ENCODE results near the gene WNT5B.
A peak's percentile ranks its signal among the peaks of the same experiment; 100 is the strongest.

WNT5B gene

DNA sequence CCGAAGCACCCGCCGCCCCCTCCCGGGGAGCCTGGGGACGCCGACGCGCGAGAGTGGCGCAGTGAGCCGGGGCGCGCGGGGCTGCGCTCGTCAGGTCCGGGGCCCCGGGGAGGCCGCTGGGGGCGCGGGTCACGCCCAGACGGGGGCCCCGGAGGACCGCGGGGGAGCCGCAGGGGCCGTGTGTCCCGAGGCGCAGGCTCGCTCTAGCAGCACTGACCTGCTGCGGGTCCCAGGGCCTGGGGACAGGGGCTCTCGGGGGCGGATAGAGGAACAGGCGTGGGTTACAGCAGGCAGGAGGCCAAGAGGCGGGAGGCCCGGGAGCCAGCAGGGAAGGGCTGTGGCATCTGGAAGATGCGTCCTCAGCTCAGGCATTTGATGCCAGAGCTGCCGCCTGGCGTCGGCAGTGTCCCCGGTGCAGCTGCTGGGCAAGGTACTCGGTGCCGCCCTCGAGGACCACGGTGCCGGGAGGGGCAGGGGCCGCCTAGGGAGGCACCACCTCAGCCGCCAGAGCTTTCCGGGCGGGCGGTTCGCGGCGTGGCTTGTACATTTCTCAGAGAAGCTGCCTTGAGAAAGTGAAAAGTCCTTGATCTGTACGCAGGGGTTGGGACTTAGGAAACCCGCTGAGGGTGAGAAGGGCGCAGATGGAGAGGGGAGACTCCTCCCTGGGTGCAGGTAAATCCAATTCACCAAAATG is 1.2 kb downstream of the WNT5B start:
- no peak for DNase-seq (ENCODE audit: low read depth in 2 of 2)

DNA sequence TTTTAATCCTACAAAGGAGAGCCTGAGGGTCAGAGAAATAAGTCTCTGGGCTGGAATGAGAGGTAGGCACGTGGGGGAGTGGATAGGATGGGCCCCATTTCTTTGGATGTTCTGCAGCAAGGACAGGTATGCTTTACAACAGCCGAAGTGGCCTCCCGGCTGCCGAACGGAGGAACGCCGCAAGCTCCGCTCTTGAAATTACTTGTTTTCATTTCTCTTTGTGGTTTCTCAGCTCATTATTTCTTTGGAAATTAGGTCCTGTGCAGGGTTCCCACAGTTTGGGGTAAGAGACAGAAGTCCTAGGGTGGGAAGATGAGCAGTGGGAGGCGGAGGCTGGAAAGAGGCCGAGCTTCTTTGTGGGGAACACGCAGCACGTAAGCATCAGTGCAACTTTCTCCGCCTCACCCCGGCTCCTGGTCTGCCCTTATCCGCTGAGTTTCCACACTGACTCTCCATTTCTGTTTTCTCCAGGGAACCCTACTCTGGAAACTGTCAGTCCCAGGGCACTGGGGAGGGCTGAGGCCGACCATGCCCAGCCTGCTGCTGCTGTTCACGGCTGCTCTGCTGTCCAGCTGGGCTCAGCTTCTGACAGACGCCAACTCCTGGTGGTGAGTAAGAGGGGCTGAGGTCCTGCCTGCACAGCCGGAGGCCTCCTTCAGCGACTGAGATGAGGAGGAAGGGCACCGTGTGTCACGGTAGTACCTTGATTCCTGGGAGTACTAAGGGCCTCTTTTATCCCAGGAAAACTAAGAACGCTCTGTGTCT is 2.0 kb downstream of the WNT5B start:
- no peak for DNase-seq (ENCODE audit: low read depth in 2 of 2)

DNA sequence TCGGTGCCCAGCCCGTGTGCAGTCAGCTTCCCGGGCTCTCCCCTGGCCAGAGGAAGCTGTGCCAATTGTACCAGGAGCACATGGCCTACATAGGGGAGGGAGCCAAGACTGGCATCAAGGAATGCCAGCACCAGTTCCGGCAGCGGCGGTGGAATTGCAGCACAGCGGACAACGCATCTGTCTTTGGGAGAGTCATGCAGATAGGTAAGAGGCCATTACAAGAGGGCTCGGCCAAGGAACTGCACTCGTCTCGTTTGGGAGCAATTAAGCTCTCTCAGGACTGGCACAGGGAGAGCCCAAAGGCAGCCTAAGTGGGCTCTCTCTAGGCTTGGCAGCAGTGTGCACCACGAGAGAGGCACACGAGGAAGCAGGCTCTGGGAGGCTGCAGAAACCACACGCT is 3.7 kb downstream of the WNT5B start:
- DNase-seq (ENCODE audit: low read depth in 2 of 2): no peak

DNA sequence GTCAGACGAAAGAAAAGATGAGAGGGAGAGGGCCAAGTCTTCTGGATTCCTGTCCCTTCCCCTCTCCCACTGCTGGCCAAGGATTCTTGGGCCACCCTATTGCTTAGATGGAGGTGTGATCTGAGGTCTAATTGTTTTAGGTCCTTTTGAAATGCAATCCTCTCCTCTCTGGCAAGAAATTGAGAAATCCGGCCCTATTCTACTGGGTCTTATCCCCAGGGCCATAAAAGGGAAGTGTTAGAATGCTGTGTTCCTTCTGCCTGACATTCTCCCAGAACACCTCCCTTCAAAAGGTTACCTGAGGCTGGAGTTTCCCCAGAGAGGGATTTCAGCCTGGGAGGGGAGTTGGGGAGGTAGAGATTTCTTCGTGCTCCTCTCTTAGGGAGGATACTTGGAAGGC is 4.4 kb downstream of the WNT5B start:
- no peak for DNase-seq (ENCODE audit: low read depth in 2 of 2)

DNA sequence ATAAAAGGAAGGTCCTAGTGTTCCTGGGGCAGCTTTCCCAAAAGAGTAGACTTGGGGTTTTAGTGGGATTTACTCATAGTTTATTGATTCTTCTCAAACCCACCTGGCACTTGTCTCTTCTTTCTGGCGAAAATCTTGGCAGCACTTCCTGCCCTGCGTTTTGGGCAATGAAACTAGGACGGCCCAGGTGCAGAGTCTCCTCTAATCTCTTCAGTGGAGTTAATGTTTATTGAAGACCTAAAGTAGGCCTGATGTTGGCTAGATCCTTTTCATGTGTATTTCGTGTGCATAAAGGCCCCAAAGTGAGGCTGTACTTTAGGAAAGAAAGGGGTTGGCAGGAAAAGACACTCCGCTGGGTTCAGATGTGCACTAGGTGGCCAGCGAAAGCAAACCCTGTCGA is 5.1 kb downstream of the WNT5B start:
- DNase-seq (ENCODE audit: low read depth in 2 of 2): no peak

DNA sequence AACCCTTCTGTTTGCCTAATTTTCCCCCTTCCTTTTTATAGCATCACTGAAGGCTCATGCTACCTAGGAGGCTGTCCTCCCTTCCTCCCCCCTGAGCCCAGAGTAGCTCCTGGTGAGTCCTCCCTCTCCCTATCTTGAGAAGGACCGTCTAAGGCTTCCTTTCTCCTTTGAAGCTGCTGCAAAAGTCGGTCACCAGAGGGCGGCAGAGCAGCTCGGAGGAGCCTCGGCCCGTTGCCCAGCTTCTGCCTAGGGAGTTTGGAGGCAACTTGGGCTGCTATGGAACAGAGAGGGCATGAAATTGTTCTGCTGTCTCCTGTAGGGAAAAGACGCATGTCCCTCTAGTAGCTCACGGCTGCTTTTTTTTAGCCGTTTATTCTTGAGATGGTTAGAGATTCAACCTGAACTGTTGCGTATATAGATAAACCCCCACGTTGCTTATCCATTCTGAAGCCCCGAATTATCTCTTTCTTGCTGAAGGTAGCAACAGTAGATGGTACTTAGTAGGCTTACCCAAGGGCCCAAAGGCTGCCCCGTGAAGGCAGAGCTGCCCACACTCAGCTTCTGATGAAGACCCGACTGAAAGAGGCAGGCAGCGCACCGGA is 5.7 kb downstream of the WNT5B start:
- DNase-seq (ENCODE audit: low read depth in 2 of 2): peak; percentile 22 to 55

DNA sequence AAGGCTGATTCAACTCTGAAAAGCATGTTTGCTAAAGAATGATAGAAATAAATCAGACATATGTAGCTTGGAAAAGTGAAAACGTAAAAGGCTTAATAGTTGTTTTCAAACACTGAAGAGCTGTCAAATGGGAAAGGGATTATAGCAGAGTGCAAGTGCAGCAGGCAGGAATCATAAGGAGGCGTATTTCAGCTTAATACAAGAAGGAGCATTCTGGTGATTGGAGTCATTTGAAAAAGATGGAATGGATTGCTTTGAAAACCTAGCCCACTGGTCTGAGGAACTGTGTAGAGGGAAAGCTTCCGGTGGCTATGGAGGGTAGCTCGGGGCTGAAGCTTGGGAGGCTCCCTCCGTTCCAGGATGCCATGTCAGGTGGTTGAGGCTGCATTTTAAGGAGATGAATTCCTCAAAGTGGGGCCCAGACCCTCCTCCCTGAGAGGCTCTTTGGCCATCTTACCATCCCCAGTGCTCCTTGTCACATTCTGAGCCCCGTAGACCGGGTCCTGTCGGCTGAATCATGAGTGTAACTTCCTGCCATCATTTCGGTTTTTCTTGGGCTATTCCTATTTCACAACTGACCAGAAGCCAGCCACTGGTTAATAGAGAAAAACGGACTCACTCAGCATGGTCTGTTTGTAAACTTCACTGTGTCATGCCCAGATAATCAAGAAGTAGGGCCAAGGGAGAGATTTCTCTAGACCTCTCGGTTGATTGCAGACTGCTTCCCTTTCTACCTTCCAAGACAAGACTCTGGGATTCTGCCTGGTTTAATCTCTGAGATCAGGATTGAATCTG is 6.5 kb downstream of the WNT5B start:
- no peak for DNase-seq (ENCODE audit: low read depth in 2 of 2)

DNA sequence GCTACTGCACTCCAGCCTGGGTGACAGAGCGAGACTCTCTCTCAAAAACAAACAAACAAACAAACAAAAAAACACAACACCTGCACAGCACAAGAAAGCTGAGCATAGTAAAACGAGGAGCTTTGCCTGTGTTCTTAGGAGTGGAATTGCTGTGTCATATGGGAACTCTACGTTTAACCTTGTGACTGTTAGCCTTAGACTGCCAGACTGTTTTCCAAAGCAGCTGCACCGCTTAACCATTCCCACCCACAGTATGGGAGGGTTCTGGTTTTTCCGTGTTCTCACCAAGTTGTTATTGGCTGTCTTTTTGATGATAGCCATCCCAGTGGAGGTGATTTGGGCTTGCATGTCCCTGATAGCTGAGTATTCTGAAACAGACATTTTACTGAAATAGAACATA is 9.2 kb downstream of the WNT5B start:
- DNase-seq (ENCODE audit: low read depth in 2 of 2): no peak

DNA sequence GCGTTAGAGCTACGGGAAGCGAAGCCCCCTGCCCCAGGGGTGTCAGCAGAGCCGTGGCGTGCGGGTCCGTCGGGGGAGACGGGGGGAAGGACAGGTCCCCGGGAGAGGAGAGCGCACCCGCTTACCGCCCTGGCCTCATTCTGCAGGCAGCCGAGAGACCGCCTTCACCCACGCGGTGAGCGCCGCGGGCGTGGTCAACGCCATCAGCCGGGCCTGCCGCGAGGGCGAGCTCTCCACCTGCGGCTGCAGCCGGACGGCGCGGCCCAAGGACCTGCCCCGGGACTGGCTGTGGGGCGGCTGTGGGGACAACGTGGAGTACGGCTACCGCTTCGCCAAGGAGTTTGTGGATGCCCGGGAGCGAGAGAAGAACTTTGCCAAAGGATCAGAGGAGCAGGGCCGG is 10.5 kb downstream of the WNT5B start:
- DNase-seq (ENCODE audit: low read depth in 2 of 2): no peak

DNA sequence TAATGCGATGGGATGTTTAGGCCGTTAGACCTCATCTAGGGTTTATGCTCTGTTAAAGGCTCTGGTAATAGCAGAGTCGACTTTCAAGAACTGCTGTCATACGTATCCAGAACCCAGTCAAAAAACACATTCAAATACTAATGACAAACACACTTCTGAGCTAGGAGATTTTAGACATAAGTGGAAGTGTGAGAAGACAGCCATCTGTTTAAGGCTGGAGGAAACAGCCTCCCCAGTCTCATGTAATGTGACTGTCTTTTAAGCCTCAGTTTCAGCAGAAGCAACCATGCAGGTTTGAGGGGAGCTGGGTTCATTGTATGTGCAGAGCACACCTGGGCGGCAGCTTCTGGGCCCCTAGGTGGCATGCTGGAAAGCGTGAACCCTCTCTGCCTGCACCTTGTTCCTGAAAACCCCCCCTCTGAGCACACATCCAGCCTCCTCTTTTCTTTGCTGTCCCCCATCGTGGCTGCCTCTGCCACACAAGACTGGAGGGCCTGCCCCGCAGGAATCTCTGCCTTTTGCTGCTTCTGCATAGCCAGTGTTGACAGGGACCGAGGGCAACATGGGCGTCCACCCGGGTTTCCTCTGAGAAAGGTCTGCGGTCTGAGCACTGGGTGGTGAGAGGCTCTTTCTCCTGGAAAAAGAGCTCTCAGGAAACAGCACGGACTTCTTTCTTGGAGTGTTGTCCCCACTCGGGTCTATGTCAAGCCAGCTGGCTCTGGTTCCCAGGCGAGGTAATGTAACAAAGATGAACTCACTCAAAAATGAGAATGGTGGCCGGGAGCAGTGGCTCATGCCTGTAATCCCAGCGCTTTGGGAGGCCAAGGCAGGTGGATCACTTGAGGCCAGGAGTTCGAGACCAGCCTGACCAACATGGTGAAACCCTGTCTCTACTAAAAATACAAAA is 11.6 kb downstream of the WNT5B start:
- no peak for DNase-seq (ENCODE audit: low read depth in 2 of 2)

DNA sequence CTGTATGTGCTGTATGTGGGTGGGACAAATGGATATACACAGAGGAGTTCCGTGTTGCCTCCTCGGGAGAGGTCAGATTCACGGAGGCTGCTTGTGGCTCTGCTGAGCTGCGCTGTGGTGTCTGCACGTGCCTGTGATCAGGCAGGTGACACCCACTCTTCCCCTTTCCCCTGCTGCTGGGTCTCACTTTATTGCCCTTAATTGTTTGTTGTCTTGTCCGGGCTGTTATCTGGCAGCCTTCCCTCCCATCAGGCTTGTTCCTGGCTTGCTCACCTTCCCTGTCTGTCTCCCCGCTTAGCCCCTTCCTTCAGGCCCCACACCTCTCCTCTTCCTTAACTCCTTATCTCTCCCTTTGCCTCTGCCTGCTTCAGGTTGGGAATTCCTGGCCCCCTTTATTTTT is 13.5 kb downstream of the WNT5B start:
- no peak for DNase-seq (ENCODE audit: low read depth in 2 of 2)

DNA sequence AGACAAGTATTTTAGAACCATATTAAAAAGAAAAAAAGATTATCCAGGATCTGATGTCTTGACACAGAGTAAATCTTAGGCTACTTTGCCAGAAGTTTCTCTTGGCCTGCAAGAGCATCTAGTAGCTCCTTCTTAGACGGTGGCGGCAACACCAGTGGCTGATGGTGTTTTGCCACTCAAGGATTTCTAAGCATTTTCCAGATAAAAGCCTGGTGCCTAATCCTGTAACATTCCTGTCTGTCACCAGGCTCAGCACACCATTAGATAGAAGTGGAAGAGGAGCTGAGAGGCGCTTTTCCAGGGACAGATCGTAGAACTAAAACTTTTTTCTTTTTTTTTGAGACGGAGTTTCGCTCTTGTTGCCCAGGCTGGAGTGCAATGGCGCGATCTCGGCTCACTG is 14.0 kb downstream of the WNT5B start:
- DNase-seq (ENCODE audit: low read depth in 2 of 2): no peak

DNA sequence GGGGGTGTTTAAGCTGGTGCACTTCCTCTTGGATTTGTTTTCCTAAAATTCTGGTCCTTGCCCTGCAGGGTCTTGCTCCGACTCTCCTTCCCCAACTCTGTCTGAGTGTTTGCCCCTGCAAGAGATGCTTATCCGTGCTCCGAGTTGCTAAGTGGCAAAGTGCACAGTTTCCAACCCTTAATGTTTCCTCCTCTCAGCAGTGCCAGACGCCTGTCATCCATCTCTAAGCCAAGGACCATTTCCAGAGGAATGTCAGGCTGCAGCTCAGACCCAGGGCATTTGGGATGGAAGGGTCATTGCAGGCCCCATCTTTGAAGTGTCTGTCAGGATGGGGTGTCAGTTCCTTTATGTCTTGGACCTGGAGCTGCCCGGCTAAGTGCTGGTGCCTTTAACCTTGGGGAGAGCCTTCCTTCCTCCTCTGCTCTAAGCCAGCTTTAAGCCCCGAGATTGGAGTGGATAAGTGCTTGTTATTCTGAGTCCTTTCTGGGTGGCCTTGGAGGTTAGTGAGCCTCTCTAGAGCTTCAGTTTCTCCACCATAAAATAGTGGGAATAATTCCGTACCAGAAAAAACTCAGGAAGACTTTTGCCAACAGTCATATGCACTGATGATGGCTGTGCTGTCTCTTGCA is 15.0 kb downstream of the WNT5B start:
- DNase-seq (ENCODE audit: low read depth in 2 of 2): no peak

DNA sequence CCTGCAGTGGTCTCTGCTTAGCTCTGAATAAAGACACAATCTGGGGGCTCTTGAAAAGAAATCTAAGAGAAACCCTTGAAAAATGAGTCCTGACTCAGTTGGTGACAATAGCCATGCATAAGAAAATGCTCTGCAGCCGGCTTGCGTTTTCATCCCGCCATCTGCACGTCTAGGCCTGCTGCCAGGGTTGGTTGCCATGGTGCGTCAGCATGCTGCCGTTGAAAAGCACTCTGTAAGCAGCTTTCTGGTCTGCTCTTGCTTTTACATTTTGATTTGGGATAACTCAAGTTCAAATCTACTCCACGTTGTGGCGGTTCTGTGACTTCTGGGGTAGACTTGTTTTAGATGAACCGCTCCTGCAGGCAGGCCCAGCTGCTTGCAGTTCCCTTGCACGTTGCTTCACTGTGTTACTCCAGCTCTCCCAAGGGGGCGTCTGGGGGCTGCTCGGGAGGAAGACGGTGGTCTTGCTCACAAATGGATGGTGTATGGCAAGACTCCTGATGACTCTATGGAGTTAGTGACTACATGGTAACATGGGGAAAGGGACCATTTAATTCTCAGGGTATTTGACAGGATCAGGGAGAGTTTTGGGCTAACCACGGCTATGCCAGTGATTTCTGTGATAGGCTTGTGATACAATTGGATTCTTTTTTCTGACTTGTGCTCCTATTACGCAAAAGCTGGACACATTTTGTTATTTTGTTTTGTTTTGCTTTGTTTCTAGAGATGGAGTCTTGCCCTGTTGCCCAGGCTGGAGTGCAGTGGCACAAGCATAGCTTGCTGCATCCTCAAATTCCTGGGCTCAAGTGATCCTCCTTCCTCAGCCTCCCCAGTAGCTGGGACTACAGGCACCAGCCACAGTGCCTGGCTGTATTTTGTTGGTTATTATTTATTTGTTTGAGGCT is 15.8 kb downstream of the WNT5B start:
- DNase-seq (ENCODE audit: low read depth in 2 of 2): no peak

DNA sequence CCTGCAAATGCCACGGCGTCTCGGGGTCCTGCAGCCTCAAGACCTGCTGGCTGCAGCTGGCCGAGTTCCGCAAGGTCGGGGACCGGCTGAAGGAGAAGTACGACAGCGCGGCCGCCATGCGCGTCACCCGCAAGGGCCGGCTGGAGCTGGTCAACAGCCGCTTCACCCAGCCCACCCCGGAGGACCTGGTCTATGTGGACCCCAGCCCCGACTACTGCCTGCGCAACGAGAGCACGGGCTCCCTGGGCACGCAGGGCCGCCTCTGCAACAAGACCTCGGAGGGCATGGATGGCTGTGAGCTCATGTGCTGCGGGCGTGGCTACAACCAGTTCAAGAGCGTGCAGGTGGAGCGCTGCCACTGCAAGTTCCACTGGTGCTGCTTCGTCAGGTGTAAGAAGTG is 16.8 kb downstream of the WNT5B start:
- no peak for DNase-seq (ENCODE audit: low read depth in 2 of 2)

DNA sequence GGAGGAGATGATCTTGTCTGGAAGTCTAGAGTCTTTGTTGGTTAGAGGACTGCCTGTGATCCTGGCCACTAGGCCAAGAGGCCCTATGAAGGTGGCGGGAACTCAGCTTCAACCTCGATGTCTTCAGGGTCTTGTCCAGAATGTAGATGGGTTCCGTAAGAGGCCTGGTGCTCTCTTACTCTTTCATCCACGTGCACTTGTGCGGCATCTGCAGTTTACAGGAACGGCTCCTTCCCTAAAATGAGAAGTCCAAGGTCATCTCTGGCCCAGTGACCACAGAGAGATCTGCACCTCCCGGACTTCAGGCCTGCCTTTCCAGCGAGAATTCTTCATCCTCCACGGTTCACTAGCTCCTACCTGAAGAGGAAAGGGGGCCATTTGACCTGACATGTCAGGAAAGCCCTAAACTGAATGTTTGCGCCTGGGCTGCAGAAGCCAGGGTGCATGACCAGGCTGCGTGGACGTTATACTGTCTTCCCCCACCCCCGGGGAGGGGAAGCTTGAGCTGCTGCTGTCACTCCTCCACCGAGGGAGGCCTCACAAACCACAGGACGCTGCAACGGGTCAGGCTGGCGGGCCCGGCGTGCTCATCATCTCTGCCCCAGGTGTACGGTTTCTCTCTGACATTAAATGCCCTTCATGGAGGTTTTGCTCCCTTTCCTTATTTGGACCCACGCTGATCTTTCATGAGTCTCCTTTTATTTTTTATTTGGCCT is 17.7 kb downstream of the WNT5B start:
- DNase-seq (ENCODE audit: low read depth in 2 of 2): no peak

DNA sequence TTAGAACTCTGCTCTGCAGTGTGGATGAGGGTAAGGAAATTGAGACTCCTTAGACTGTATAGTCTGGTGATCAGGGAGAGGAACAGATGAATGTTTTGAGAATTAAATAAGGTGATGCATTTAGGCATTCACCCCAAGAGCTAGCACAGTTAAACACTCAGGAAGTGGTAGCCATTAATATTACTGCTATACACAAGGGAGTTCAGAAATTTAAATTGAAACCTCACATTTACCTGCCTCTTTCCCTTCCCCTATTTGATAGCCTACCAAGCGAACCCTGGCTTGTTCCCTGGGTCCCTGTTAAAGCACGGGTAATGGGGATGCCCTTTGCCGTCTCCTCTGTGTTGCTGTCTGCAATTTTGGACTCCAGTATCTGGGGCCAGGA is 18.2 kb downstream of the WNT5B start:
- no peak for DNase-seq (ENCODE audit: low read depth in 2 of 2)

DNA sequence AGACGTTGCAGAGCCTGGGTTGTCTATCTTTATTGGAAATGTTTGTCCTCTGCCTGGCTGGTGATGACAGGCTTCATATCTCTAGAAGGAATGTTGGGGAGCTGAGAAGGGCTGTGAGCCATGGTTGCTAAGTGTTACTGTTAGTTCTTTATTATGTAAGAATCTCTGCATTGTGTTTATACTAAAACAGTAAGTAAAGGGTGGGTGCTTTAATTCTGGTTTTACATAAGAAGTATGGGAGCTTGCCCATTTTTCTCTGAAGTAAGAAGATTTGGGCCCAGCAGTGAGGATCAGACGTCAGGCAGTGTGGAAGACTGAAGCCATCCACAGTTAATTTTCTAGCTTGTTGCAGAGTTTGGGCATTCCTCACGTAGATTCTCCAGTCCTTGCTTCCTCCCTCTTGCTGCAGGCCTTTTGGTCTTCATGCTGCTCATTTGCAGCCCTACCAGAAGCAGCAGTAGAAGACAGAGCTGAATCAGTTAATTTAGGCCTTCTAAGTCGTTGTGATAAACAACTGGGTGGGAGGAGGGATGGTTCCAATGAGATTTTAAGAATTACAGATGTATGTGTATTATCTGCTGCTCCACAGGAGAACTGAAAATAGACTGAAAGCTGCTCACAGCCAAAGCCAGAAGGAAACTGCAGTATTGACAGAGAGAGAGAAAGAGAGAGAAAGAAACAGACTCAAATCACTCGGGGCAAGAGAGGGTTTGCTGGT is 21.4 kb downstream of the WNT5B start:
- no peak for DNase-seq (ENCODE audit: low read depth in 2 of 2)

DNA sequence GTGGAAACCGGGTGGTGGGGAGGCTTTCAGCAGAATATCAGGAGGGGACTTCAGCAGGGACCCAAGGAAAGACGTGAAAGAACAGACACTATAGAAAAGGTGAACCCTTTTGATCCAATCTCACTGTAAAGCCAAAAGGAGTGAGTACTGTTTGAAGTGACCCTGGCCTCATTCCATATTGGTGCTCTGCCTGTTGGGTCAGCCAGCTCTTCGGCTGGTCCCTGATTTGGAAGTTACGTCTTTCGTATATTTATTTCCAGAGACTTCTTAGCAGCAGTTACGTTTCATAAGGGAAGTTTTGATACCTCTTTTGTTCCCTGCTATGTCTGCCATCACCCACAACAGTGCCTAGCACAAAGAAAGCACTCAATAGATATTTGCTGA is 21.9 kb downstream of the WNT5B start:
- no peak for DNase-seq (ENCODE audit: low read depth in 2 of 2)
